ENCODE results near the gene RBM45. TPM values are rescaled to one million over a fixed set of nuclear protein-coding genes. Genes with fewer than 3 reads are reported as not detected.

Gene RBM45
- total RNA-seq, 1 donor from 2014 or later = 10.3 TPM

GRCh38 chr2:178160601-178161000, 48.4 kb downstream of the RBM45 start:
- Mint-ChIP-seq H3K4me3 (ENCODE audit: unreplicated experiment) (no peak overlapping the region), H3K9me3 (ENCODE audit: low read depth) (no peaks in the 10 kb centered on the region), H3K27ac (ENCODE audit: unreplicated experiment) (no peak overlapping the region), H3K4me1 (ENCODE audit: low read depth) (no peaks in the 10 kb centered on the region), H3K27me3 (ENCODE audit: low read depth) (peaks cover 1% of the 10 kb centered on the region), H3K36me3 (ENCODE audit: low read depth) (no peaks in the 10 kb centered on the region)
- DNase-seq (ENCODE audit: low spot score) = no peak
- no peak for TF ChIP-seq CTCF (IDR thresholded peaks at IDR 0.05)

- DNase-seq (ENCODE audit: low spot score) = no peak
- Mint-ChIP-seq H3K27ac (ENCODE audit: unreplicated experiment) (no peak overlapping the region), H3K4me3 (ENCODE audit: unreplicated experiment) (no peak overlapping the region), H3K36me3 (ENCODE audit: low read depth) (no peaks in the 10 kb centered on the region), H3K27me3 (ENCODE audit: low read depth) (peaks cover 1% of the 10 kb centered on the region), H3K4me1 (ENCODE audit: low read depth) (no peaks in the 10 kb centered on the region), H3K9me3 (ENCODE audit: low read depth) (no peaks in the 10 kb centered on the region)
- TF ChIP-seq CTCF (IDR thresholded peaks at IDR 0.05) = no peak
Measured at GRCh38 chr2:178163395-178163794, 51.2 kb downstream of the RBM45 start.

- Mint-ChIP-seq H3K27me3 (ENCODE audit: low read depth) (peaks cover 1% of the 10 kb centered on the region), H3K4me1 (ENCODE audit: low read depth) (no peaks in the 10 kb centered on the region)
Measured at GRCh38 chr2:178163911-178164310, 51.7 kb downstream of the RBM45 start.

GRCh38 chr2:178173657-178174056, 61.4 kb downstream of the RBM45 start:
- Mint-ChIP-seq H3K27me3 (ENCODE audit: low read depth) (no peaks in the 10 kb centered on the region), H3K27ac (ENCODE audit: unreplicated experiment) (no peak overlapping the region), H3K36me3 (ENCODE audit: low read depth) (peaks cover 1% of the 10 kb centered on the region), H3K4me1 (ENCODE audit: low read depth) (no peaks in the 10 kb centered on the region), H3K4me3 (ENCODE audit: unreplicated experiment) (no peak overlapping the region), H3K9me3 (ENCODE audit: low read depth) (peaks cover 5% of the 10 kb centered on the region)
- no peak for TF ChIP-seq CTCF (IDR thresholded peaks at IDR 0.05)
- DNase-seq (ENCODE audit: low spot score) = no peak

More at GRCh38 chr2:178163911-178164310, 51.7 kb downstream of the RBM45 start:
- no peaks in the 10 kb centered on the region for H3K36me3 Mint-ChIP-seq (ENCODE audit: low read depth)
- DNase-seq (ENCODE audit: low spot score) = no peak
- H3K27ac Mint-ChIP-seq (ENCODE audit: unreplicated experiment) = no peak overlapping the region
- H3K9me3 Mint-ChIP-seq (ENCODE audit: low read depth) = no peaks in the 10 kb centered on the region
- no peak overlapping the region for H3K4me3 Mint-ChIP-seq (ENCODE audit: unreplicated experiment)
- no peak for TF ChIP-seq CTCF (IDR thresholded peaks at IDR 0.05)

- TF ChIP-seq CTCF (IDR thresholded peaks at IDR 0.05) = no peak
- Mint-ChIP-seq H3K9me3 (ENCODE audit: low read depth) (peaks cover 5% of the 10 kb centered on the region), H3K27ac (ENCODE audit: unreplicated experiment) (no peak overlapping the region), H3K4me1 (ENCODE audit: low read depth) (no peaks in the 10 kb centered on the region), H3K36me3 (ENCODE audit: low read depth) (peaks cover 1% of the 10 kb centered on the region), H3K27me3 (ENCODE audit: low read depth) (no peaks in the 10 kb centered on the region), H3K4me3 (ENCODE audit: unreplicated experiment) (no peak overlapping the region)
- DNase-seq (ENCODE audit: low spot score) = no peak
Measured at GRCh38 chr2:178177066-178177679, 64.9 kb downstream of the RBM45 start.

Other genes with a start within 250 kb of the RBM45 start
- gene PDE11A, start 39.7 kb upstream of the RBM45 start, total RNA-seq = 2.1 to 6.8 TPM (median 2.4 TPM) in 3 replicates
- gene OSBPL6, start 82.1 kb downstream of the RBM45 start, total RNA-seq = 6.5 to 10.5 TPM (median 10.3 TPM) in 3 replicates